SU-DHL-6 (cell line): ENCODE results near the gene SPSB3.

Experiments
- H2AFZ ChIP-seq: fragments of 200-600 bp; sonication (generic); 2 replicates; pipeline ENCODE4 v1.6.1; 2014; ENCODE audit warnings: low read depth, mild to moderate bottlenecking, moderate library complexity, mixed read lengths, antibody characterized with exemption, low read length; ENCODE audit not compliant: severe bottlenecking
- H3F3A ChIP-seq: fragments of 200-600 bp; shearing (Covaris generic); 2 replicates; pipeline ENCODE4 v1.6.0; 2016; ENCODE audit warnings: antibody characterized with exemption, mild to moderate bottlenecking; ENCODE audit not compliant: insufficient read depth
- H3K27ac ChIP-seq: fragments of 200-600 bp; sonication (generic); 2 replicates; pipeline ENCODE4 v1.5.1; 2016; ENCODE audit warnings: low read depth, mild to moderate bottlenecking, low read length, moderate library complexity, mixed read lengths
- H3K27me3 ChIP-seq: fragments of 200-600 bp; sonication (generic), shearing (Covaris generic); 2 replicates; pipeline ENCODE4 v1.6.0; 2014; ENCODE audit warnings: mild to moderate bottlenecking, low read length
- H3K36me3 ChIP-seq: fragments of 200-600 bp; sonication (generic); 2 replicates; pipeline ENCODE4 v1.6.1; 2014; ENCODE audit warnings: mild to moderate bottlenecking, low read length, mixed read lengths
- H3K4me2 ChIP-seq: fragments of 300-600, 200-600 bp; shearing (Covaris generic), sonication (generic); 2 replicates; pipeline ENCODE4 v1.6.0; 2014; ENCODE audit warnings: low read length, low read depth, mild to moderate bottlenecking; ENCODE audit not compliant: poor library complexity, severe bottlenecking
- H3K4me3 ChIP-seq: fragments of 200-600 bp; sonication (generic); 2 replicates; pipeline ENCODE4 v1.5.1; 2014; ENCODE audit warnings: antibody characterized with exemption, low read length, mild to moderate bottlenecking, mixed read lengths; ENCODE audit not compliant: insufficient read depth, poor library complexity, severe bottlenecking
- H3K79me2 ChIP-seq: fragments of 200-600 bp; sonication (generic); 2 replicates; pipeline ENCODE4 v1.6.1; 2014; ENCODE audit warnings: mild to moderate bottlenecking, low read length, moderate library complexity; ENCODE audit not compliant: insufficient read depth
- H3K9ac ChIP-seq: fragments of 200-600 bp; sonication (generic); 2 replicates; pipeline ENCODE4 v1.7.0; 2014; ENCODE audit warnings: mild to moderate bottlenecking, low read length
- H3K9me2 ChIP-seq: fragments of 200-600 bp; sonication (generic); replicated peaks from 2 replicates; pipeline ENCODE4 v1.6.1; 2014; ENCODE audit warnings: low read length; ENCODE audit not compliant: insufficient read depth
- H3K9me3 ChIP-seq: fragments of 200-600 bp; sonication (generic); 2 replicates; pipeline ENCODE4 v1.6.1; 2014; ENCODE audit warnings: low read length, mixed read lengths; ENCODE audit not compliant: insufficient read depth
- H4K20me1 ChIP-seq: fragments of 200-600 bp; sonication (generic); 2 replicates; pipeline ENCODE4 v1.6.1; 2014; ENCODE audit warnings: low read depth, mild to moderate bottlenecking, antibody characterized with exemption, low read length, moderate library complexity, mixed read lengths
- EZH2phosphoT487 ChIP-seq: fragments of 200-600 bp; sonication (generic), shearing (Covaris generic); conservative IDR thresholded peaks from 2 replicates; pipeline ENCODE4 v1.6.1; 2018; ENCODE audit warnings: mild to moderate bottlenecking, antibody characterized with exemption, low read length, moderate library complexity, mixed read lengths
- TF ChIP-seq, protein P1 (sequence below): fragments of 200-600 bp; sonication (generic); IDR thresholded peaks from one replicate; pipeline ENCODE4 v1.5.1; 2017; ENCODE audit warnings: antibody characterized with exemption, mild to moderate bottlenecking, low read length, moderate library complexity; ENCODE audit not compliant: insufficient read depth, poor library complexity, severe bottlenecking

The SPSB3 gene

GRCh38 chr16:1787056-1787321, 4.6 kb upstream of the SPSB3 start:
- H3K36me3 ChIP-seq, result no peaks in the 10 kb centered on the region
- no peaks in the 10 kb centered on the region for H3K9me3 ChIP-seq
- no peaks in the 10 kb centered on the region for H3K27me3 ChIP-seq
- no peak overlapping the region for H3K27ac ChIP-seq
- no peaks in the 10 kb centered on the region for H4K20me1 ChIP-seq
- no peak overlapping the region for H3K4me3 ChIP-seq
- H3K9ac ChIP-seq, result no peak overlapping the region
- H2AFZ ChIP-seq, result no peak overlapping the region
- peaks cover 32% of the 10 kb centered on the region for H3K79me2 ChIP-seq
- H3K4me2 ChIP-seq, result no peak overlapping the region
- H3K9me2 ChIP-seq, result no peaks in the 10 kb centered on the region
- TF ChIP-seq, protein P1, sequence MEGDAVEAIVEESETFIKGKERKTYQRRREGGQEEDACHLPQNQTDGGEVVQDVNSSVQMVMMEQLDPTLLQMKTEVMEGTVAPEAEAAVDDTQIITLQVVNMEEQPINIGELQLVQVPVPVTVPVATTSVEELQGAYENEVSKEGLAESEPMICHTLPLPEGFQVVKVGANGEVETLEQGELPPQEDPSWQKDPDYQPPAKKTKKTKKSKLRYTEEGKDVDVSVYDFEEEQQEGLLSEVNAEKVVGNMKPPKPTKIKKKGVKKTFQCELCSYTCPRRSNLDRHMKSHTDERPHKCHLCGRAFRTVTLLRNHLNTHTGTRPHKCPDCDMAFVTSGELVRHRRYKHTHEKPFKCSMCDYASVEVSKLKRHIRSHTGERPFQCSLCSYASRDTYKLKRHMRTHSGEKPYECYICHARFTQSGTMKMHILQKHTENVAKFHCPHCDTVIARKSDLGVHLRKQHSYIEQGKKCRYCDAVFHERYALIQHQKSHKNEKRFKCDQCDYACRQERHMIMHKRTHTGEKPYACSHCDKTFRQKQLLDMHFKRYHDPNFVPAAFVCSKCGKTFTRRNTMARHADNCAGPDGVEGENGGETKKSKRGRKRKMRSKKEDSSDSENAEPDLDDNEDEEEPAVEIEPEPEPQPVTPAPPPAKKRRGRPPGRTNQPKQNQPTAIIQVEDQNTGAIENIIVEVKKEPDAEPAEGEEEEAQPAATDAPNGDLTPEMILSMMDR, result no peak
- TF ChIP-seq EZH2phosphoT487, result no peak
- H3F3A ChIP-seq, result no peaks in the 10 kb centered on the region

DNA sequence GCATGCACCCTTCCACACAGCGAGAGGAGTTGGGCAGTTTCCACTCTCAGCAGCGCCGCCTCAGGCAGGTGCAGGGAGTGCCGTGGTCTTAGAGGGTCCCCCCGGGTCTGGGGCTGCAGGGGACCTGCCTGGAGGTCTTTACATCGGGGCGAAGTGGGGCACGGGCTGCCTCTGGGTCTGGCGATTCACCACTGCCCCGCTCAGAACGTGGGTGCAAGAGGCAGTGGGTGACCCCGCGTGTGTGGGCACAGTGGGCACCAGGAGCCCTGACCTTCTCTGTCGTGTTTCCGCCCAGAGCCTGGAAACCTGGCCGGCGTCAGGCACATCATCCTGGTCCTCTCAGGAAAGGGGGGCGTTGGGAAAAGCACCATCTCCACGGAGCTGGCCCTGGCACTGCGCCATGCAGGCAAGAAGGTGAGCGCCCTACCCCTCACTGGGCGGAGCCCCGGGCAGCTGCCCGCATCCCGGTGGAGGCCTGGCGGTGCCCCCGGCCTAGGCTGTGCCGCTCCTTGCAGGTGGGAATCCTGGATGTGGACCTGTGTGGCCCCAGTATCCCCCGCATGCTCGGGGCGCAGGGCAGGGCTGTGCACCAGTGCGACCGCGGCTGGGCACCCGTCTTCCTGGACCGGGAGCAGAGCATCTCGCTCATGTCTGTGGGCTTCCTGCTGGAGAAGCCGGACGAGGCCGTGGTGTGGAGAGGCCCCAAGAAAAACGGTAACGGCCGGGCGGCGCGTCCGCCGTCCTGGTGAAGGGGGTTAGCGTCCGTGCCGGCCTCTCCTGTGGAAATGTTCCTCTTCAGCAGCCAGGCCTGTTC, 4.1 kb upstream of the SPSB3 start:
- no peak for TF ChIP-seq EZH2phosphoT487
- TF ChIP-seq, protein P1, result no peak
- no peaks in the 10 kb centered on the region for H3K9me2 ChIP-seq
- no peaks in the 10 kb centered on the region for H3K36me3 ChIP-seq
- no peak overlapping the region for H3K9ac ChIP-seq
- H3K27ac ChIP-seq, result no peak overlapping the region
- H3K79me2 ChIP-seq, result peaks cover 32% of the 10 kb centered on the region
- no peaks in the 10 kb centered on the region for H4K20me1 ChIP-seq
- no peak overlapping the region for H2AFZ ChIP-seq
- H3K4me2 ChIP-seq, result no peak overlapping the region
- no peaks in the 10 kb centered on the region for H3K9me3 ChIP-seq
- no peaks in the 10 kb centered on the region for H3F3A ChIP-seq
- H3K27me3 ChIP-seq, result no peaks in the 10 kb centered on the region
- H3K4me3 ChIP-seq, result no peak overlapping the region

GRCh38 chr16:1785846-1786170, 3.4 kb upstream of the SPSB3 start:
- no peak overlapping the region for H3K27ac ChIP-seq
- TF ChIP-seq, protein P1, result no peak
- no peak for TF ChIP-seq EZH2phosphoT487
- no peak overlapping the region for H3K4me3 ChIP-seq
- H4K20me1 ChIP-seq, result no peaks in the 10 kb centered on the region
- H2AFZ ChIP-seq, result no peak overlapping the region
- no peak overlapping the region for H3K4me2 ChIP-seq
- H3K9me3 ChIP-seq, result no peaks in the 10 kb centered on the region
- H3K9me2 ChIP-seq, result no peaks in the 10 kb centered on the region
- H3K36me3 ChIP-seq, result no peaks in the 10 kb centered on the region
- peaks cover 32% of the 10 kb centered on the region for H3K79me2 ChIP-seq
- no peak overlapping the region for H3K9ac ChIP-seq
- no peaks in the 10 kb centered on the region for H3K27me3 ChIP-seq
- no peaks in the 10 kb centered on the region for H3F3A ChIP-seq
